NCI-H2196 treated with DMSO at 0.1 percent for 48 hours (cell line): ENCODE measurements around the gene OR6C74.

Source experiments
- DNase-seq: peaks from one replicate; lab custom pipeline; 2025; ENCODE audit not compliant: unreplicated experiment; lab: John Stamatoyannopoulos, UW

The OR6C74 gene

GRCh38 chr12:55244309-55244708 lies at the start of gene OR6C74:
Gene OR6C74 (plus strand): TSS chr12:55244609. CDS start chr12:55247288, 2,679 bp downstream.
- no peak for DNase-seq

- DNase-seq: no peak
Measured at GRCh38 chr12:55220725-55221124, 23.7 kb upstream of the OR6C74 start, which contains the start of gene OR10A7. Gene OR10A7 (plus strand): TSS chr12:55221025. CDS start chr12:55221025, 0 bp downstream.

- DNase-seq: no peak
Measured at GRCh38 chr12:55226523-55226922, 17.9 kb upstream of the OR6C74 start.

GRCh38 chr12:55227643-55228042 lies 16.8 kb upstream of the OR6C74 start:
- no peak for DNase-seq

- DNase-seq: no peak
Measured at GRCh38 chr12:55246159-55246558, 1.8 kb downstream of the OR6C74 start.

GRCh38 chr12:55250944-55251343 lies 6.5 kb downstream of the OR6C74 start:
- DNase-seq: no peak

GRCh38 chr12:55253281-55253680 lies 8.9 kb downstream of the OR6C74 start:
- no peak for DNase-seq

- no peak for DNase-seq
Measured at GRCh38 chr12:55256831-55257230, 12.4 kb downstream of the OR6C74 start.

GRCh38 chr12:55258303-55258702 lies 13.9 kb downstream of the OR6C74 start:
- no peak for DNase-seq

- DNase-seq: no peak
Measured at GRCh38 chr12:55280991-55281390, 36.6 kb downstream of the OR6C74 start.

GRCh38 chr12:55289999-55290398 lies 45.6 kb downstream of the OR6C74 start:
- DNase-seq: no peak
